ENCODE measurements around the gene TMEM131L. TPM values are rescaled to one million over a fixed set of nuclear protein-coding genes. Genes with fewer than 3 reads are reported as not detected.
"Not testable (repeated sequence)": the region's sequence is repeated elsewhere in the genome, so short reads cannot be mapped to it uniquely, and the experiment has no call there.

The TMEM131L gene
- total RNA-seq, 2 experiments from 2014 or later: 51.8 to 57.2 TPM

- H3K4me1 Mint-ChIP-seq: peaks cover 6% of the 10 kb centered on the region
- H3K4me3 Mint-ChIP-seq: no peak overlapping the region
- DNase-seq (no peak), ATAC-seq (ENCODE audit: low read depth) (no peak)
- POLR2A ChIA-PET: interaction anchor here (0.6 kb wide), 1 partner anchor 532 kb away, joined by 6 read pairs; no protein-coding TSS in a partner anchor
- no peaks in the 10 kb centered on the region for H3K9me3 Mint-ChIP-seq
- H3K36me3 Mint-ChIP-seq: peaks cover 29% of the 10 kb centered on the region
- no peak overlapping the region for H3K27ac Mint-ChIP-seq
- no peaks in the 10 kb centered on the region for H3K27me3 Mint-ChIP-seq
These were observed 129.9 kb downstream of the TMEM131L start for GRCh38 chr4:153595894-153596601.

GRCh38 chr4:153602758-153603157 lies 136.6 kb downstream of the TMEM131L start:
- Mint-ChIP-seq H3K27me3 (no peaks in the 10 kb centered on the region), H3K36me3 (peaks cover 46% of the 10 kb centered on the region), H3K27ac (no peak overlapping the region)

GRCh38 chr4:153603258-153603657 lies 137.1 kb downstream of the TMEM131L start:
- no peak for DNase-seq
- H3K9me3 Mint-ChIP-seq: no peaks in the 10 kb centered on the region

More at GRCh38 chr4:153602758-153603157, 136.6 kb downstream of the TMEM131L start:
- Mint-ChIP-seq H3K4me3 (no peak overlapping the region), H3K9me3 (no peaks in the 10 kb centered on the region), H3K4me1 (peaks cover 17% of the 10 kb centered on the region)
- ATAC-seq (ENCODE audit: low read depth): no peak
- POLR2A ChIA-PET: no interaction called here
- DNase-seq: no peak

GRCh38 chr4:153603835-153604234 lies 137.7 kb downstream of the TMEM131L start:
- Mint-ChIP-seq H3K4me3 (no peak overlapping the region), H3K9me3 (no peaks in the 10 kb centered on the region), H3K27me3 (no peaks in the 10 kb centered on the region), H3K36me3 (peaks cover 45% of the 10 kb centered on the region), H3K4me1 (peaks cover 16% of the 10 kb centered on the region), H3K27ac (no peak overlapping the region)
- DNase-seq: no peak
- POLR2A ChIA-PET: no interaction called here
- no peak for ATAC-seq (ENCODE audit: low read depth)

More at GRCh38 chr4:153603258-153603657, 137.1 kb downstream of the TMEM131L start:
- ATAC-seq (ENCODE audit: low read depth): no peak
- peaks cover 45% of the 10 kb centered on the region for H3K36me3 Mint-ChIP-seq
- H3K4me1 Mint-ChIP-seq: peaks cover 17% of the 10 kb centered on the region
- no peak overlapping the region for H3K27ac Mint-ChIP-seq
- POLR2A ChIA-PET: no interaction called here
- no peaks in the 10 kb centered on the region for H3K27me3 Mint-ChIP-seq
- H3K4me3 Mint-ChIP-seq: no peak overlapping the region

- POLR2A ChIA-PET; ATAC-seq (ENCODE audit: low read depth); DNase-seq; H3K27me3 Mint-ChIP-seq; H3K4me3 Mint-ChIP-seq; H3K9me3 Mint-ChIP-seq: not testable (repeated sequence)
- peaks cover 50% of the 10 kb centered on the region for H3K36me3 Mint-ChIP-seq
- peak overlapping the region; percentile 47 for H3K27ac Mint-ChIP-seq
- peaks cover 15% of the 10 kb centered on the region for H3K4me1 Mint-ChIP-seq
These were observed 142.9 kb downstream of the TMEM131L start for GRCh38 chr4:153609070-153609469.

GRCh38 chr4:153610623-153611376 lies 144.6 kb downstream of the TMEM131L start:
- Mint-ChIP-seq H3K27me3 (no peaks in the 10 kb centered on the region), H3K27ac (no peak overlapping the region), H3K9me3 (no peaks in the 10 kb centered on the region), H3K4me3 (no peak overlapping the region), H3K36me3 (peaks cover 57% of the 10 kb centered on the region), H3K4me1 (peaks cover 23% of the 10 kb centered on the region)
- no peak for DNase-seq
- no peak for ATAC-seq (ENCODE audit: low read depth)
- POLR2A ChIA-PET: no interaction called here

GRCh38 chr4:153611679-153612078 lies 145.5 kb downstream of the TMEM131L start:
- no peaks in the 10 kb centered on the region for H3K27me3 Mint-ChIP-seq
- no peaks in the 10 kb centered on the region for H3K9me3 Mint-ChIP-seq
- POLR2A ChIA-PET: no interaction called here
- ATAC-seq (ENCODE audit: low read depth) (no peak), DNase-seq (no peak)
- H3K27ac Mint-ChIP-seq: no peak overlapping the region
- no peak overlapping the region for H3K4me3 Mint-ChIP-seq
- H3K4me1 Mint-ChIP-seq: peaks cover 26% of the 10 kb centered on the region
- H3K36me3 Mint-ChIP-seq: peaks cover 59% of the 10 kb centered on the region

- no peak for ATAC-seq (ENCODE audit: low read depth)
- peaks cover 30% of the 10 kb centered on the region for H3K4me1 Mint-ChIP-seq
- DNase-seq: no peak
- peaks cover 65% of the 10 kb centered on the region for H3K36me3 Mint-ChIP-seq
- no peaks in the 10 kb centered on the region for H3K9me3 Mint-ChIP-seq
- H3K27ac Mint-ChIP-seq: no peak overlapping the region
- no peaks in the 10 kb centered on the region for H3K27me3 Mint-ChIP-seq
- H3K4me3 Mint-ChIP-seq: no peak overlapping the region
- POLR2A ChIA-PET: no interaction called here
These were observed 146.7 kb downstream of the TMEM131L start for GRCh38 chr4:153612878-153613277.

- no peak overlapping the region for H3K27ac Mint-ChIP-seq
- ATAC-seq (ENCODE audit: low read depth): peak; percentile 68
- peaks cover 27% of the 10 kb centered on the region for H3K4me1 Mint-ChIP-seq
- DNase-seq: no peak
- H3K36me3 Mint-ChIP-seq: peaks cover 57% of the 10 kb centered on the region
- H3K9me3 Mint-ChIP-seq: no peaks in the 10 kb centered on the region
- POLR2A ChIA-PET: no interaction called here
- no peaks in the 10 kb centered on the region for H3K27me3 Mint-ChIP-seq
- no peak overlapping the region for H3K4me3 Mint-ChIP-seq
These were observed 149.9 kb downstream of the TMEM131L start for GRCh38 chr4:153616006-153616555.

- no peak for DNase-seq
- Mint-ChIP-seq H3K9me3 (no peaks in the 10 kb centered on the region), H3K27ac (no peak overlapping the region), H3K36me3 (peaks cover 48% of the 10 kb centered on the region), H3K4me1 (peaks cover 32% of the 10 kb centered on the region), H3K4me3 (no peak overlapping the region), H3K27me3 (no peaks in the 10 kb centered on the region)
- no peak for ATAC-seq (ENCODE audit: low read depth)
- POLR2A ChIA-PET: no interaction called here
These were observed 152.7 kb downstream of the TMEM131L start for GRCh38 chr4:153618833-153619232.

GRCh38 chr4:153619811-153620210 lies 153.7 kb downstream of the TMEM131L start:
- H3K9me3 Mint-ChIP-seq: no peaks in the 10 kb centered on the region
- no peak overlapping the region for H3K4me3 Mint-ChIP-seq
- peaks cover 41% of the 10 kb centered on the region for H3K36me3 Mint-ChIP-seq
- no peak overlapping the region for H3K27ac Mint-ChIP-seq
- H3K4me1 Mint-ChIP-seq: peaks cover 25% of the 10 kb centered on the region
- ATAC-seq (ENCODE audit: low read depth) (no peak), DNase-seq (no peak)
- POLR2A ChIA-PET: no interaction called here
- no peaks in the 10 kb centered on the region for H3K27me3 Mint-ChIP-seq

GRCh38 chr4:153620352-153620751 lies 154.2 kb downstream of the TMEM131L start:
- H3K27ac Mint-ChIP-seq: peak overlapping the region; percentile 3
- H3K36me3 Mint-ChIP-seq: peaks cover 38% of the 10 kb centered on the region
- POLR2A ChIA-PET: no interaction called here
- ATAC-seq (ENCODE audit: low read depth) (no peak), DNase-seq (no peak)
- H3K4me3 Mint-ChIP-seq: no peak overlapping the region
- no peaks in the 10 kb centered on the region for H3K9me3 Mint-ChIP-seq
- H3K4me1 Mint-ChIP-seq: peaks cover 21% of the 10 kb centered on the region
- no peaks in the 10 kb centered on the region for H3K27me3 Mint-ChIP-seq

GRCh38 chr4:153622093-153622492 lies 155.9 kb downstream of the TMEM131L start:
- POLR2A ChIA-PET: no interaction called here
- H3K4me3 Mint-ChIP-seq: no peak overlapping the region
- no peak overlapping the region for H3K27ac Mint-ChIP-seq
- H3K27me3 Mint-ChIP-seq: no peaks in the 10 kb centered on the region
- no peaks in the 10 kb centered on the region for H3K9me3 Mint-ChIP-seq
- peaks cover 30% of the 10 kb centered on the region for H3K36me3 Mint-ChIP-seq
- DNase-seq (no peak), ATAC-seq (ENCODE audit: low read depth) (peak; percentile 33)
- peaks cover 10% of the 10 kb centered on the region for H3K4me1 Mint-ChIP-seq
